ENCODE data around the gene LDHAL6A. TPM values are rescaled to one million over a fixed set of nuclear protein-coding genes. Genes with fewer than 3 reads are reported as not detected.

Gene LDHAL6A
- total RNA-seq, 4 donors from 2014 or later, result not detected

- DNase-seq, result no peak
- TF ChIP-seq CTCF (IDR thresholded peaks at IDR 0.05) (no peak), POLR2A (IDR thresholded peaks at IDR 0.05) (no peak)
- H3K27ac ChIP-seq, result peak overlapping the region; percentile 92 to 98 (median 96)
- H3K4me1 ChIP-seq, result peaks cover 0 to 14% (median 2%) of the 10 kb centered on the region in 4 donors
- H3K36me3 ChIP-seq, result peaks cover 0 to 4% (median 0%) of the 10 kb centered on the region in 3 donors
- no peaks in the 10 kb centered on the region for H3K27me3 ChIP-seq
- H3K4me3 ChIP-seq, result peak overlapping the region; percentile 61 to 95 (median 88)
- H3K9me3 ChIP-seq, result no peaks in the 10 kb centered on the region
These were observed 71.9 kb downstream of the LDHAL6A start for GRCh38 chr11:18527512-18527911.

Other genes with a start within 250 kb of the LDHAL6A start
- not detected for gene SAA4, start 219.1 kb upstream of the LDHAL6A start, total RNA-seq
- gene SAA2, start 207.2 kb upstream of the LDHAL6A start, total RNA-seq, result 1 to 10 TPM in 1 of 4 donors, not detected in 3; 3.9 TPM
- 1 to 10 TPM in 1 of 4 donors, not detected in 3; 4.7 TPM for gene SAA1, start 189.6 kb upstream of the LDHAL6A start, total RNA-seq
- 10 to 100 TPM; 17.6 to 49.9 (median 38.0) TPM for gene HPS5, start 133.7 kb upstream of the LDHAL6A start, total RNA-seq
- 10 to 100 TPM; 57.2 to 69.1 (median 63.7) TPM for gene GTF2H1, start 133.3 kb upstream of the LDHAL6A start, total RNA-seq
- 100 to 1,000 TPM; 220 to 579 (median 534) TPM for gene LDHA, start 61.3 kb upstream of the LDHAL6A start, total RNA-seq
- gene LDHC, start 43.5 kb upstream of the LDHAL6A start, total RNA-seq, result not detected
- gene TSG101, start 71.1 kb downstream of the LDHAL6A start, total RNA-seq, result 10 to 100 TPM; 61.8 to 73.5 (median 67.6) TPM
- 10 to 100 TPM; 19.9 to 34.7 (median 26.3) TPM for gene UEVLD, start 132.9 kb downstream of the LDHAL6A start, total RNA-seq
- gene MISFA, start 143.9 kb downstream of the LDHAL6A start, total RNA-seq, result not detected
- 10 to 100 TPM; 14.2 to 19.3 (median 17.8) TPM for gene SPTY2D1, start 178.5 kb downstream of the LDHAL6A start, total RNA-seq
- gene TMEM86A, start 242.9 kb downstream of the LDHAL6A start, total RNA-seq, result 1 to 10 TPM in 2 of 4 donors, under 1 TPM in 1, not detected in 1; 0.53 to 4.4 (median 1.9) TPM